GM21717 (cell line): ENCODE results near the gene NAA80.
"Not testable (repeated sequence)": the region's sequence is repeated elsewhere in the genome, so short reads cannot be mapped to it uniquely, and the experiment has no call there.

ENCODE experiments used
- ATAC-seq: cut with Tn5 transposase; IDR thresholded peaks from one replicate; pipeline ENCODE4 v1.9.1; 2021; ENCODE audit warnings: mild to moderate bottlenecking, moderate library complexity; ENCODE audit not compliant: unreplicated experiment

NAA80 gene

DNA sequence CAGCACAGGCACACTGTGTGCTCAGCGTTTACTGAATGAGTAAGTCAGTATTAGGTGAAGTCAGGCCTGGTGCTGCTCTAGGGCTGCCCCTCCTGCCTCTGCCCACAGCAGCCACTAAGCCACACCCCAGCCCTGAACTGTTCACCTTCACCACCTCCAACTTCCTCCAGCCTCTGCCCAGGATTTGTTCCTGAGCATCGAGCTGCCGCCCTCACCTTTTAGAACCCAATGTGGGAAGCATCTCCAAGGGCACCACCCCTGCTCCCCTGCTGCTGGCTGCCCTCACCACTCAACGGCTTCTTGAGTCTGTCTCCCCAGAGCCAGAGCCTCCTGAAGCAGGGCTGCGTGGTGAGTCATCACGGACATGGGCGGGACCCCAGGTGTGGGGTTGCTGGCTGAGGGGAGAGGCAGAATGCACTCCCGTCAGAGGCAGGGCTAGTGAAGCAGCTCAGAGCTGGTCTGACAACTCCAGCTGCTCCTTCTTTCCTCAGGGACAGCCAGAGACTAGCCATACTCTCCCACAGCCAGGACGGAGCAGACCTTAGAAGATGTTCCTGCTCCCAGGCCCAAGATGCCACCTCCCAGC, 17.5 kb upstream of the NAA80 start:
- ATAC-seq: no peak

DNA sequence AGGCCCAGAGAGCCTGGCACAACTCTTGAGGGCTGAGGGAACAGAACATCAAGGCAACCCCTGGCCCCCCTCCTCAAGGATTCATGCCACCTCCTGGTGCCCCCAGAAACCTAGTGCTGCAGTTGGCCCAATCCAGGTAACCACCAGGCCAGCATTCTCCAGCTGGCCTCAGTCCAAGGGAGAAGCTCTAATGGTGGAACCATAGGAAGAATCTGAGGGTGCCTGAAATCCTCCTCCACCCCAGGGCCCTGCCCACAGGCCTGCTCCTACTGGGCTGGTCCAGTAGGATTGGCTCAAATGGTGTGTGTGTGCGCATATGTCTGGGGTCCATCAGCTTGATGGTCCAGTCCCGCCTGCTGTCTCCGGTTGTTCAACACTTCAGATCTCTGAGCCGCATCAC, 15.6 kb upstream of the NAA80 start:
- no peak for ATAC-seq

DNA sequence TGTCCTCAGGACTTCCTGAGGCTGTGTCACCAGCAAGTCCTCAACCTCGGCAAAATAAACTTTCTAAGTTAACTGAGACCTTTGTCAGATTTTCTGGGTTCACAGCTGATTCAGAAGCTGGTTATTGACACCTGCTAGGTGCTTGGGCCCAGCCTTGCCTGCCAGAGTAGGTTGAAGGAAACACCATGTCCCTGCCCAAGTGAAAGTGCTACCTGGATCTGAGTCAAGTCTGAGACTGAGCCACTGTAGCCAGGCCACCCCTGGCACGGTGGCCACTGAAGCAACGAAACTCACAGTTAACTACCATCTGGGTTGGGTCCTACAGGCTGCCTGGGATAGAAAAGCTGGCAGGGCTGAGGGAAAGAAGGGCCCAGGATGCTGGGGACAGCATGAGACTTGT, 15.1 kb upstream of the NAA80 start:
- no peak for ATAC-seq

DNA sequence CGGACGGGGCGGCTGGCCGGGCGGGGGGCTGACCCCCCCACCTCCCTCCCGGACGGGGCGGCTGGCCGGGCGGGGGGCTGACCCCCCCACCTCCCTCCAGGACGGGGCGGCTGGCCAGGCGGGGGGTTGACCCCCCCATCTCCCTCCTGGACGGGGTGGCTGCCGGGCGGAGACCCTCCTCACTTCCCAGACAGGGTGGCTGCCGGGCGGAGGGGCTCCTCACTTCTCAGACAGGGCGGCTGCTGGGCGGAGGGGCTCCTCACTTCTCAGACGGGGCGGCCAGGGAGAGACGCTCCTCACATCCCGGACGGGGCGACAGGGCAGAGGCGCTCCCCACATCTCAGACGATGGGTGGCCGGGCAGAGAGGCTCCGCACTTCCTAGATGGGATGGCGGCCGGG, 12.8 kb upstream of the NAA80 start:
- ATAC-seq: not testable (repeated sequence)

DNA sequence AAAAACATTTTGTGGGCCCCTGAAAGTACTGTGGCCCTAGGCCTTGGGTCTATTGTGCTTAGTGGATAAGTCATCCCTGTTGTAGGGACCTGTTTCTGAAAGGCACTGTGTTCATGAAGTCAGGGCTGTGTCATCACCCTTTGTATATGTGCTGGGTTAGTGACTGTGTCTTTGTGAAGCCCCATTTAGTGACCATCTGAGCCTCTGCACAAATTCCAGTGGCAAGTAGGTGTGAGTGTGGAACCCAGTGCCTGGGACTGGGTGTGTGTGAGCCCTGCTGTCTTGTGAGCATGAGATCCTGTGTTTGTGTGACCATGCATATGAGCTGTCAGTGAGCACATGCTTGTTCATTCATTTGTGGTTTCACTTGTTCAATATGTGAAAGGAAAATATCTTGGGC, 5.4 kb upstream of the NAA80 start:
- ATAC-seq: no peak

DNA sequence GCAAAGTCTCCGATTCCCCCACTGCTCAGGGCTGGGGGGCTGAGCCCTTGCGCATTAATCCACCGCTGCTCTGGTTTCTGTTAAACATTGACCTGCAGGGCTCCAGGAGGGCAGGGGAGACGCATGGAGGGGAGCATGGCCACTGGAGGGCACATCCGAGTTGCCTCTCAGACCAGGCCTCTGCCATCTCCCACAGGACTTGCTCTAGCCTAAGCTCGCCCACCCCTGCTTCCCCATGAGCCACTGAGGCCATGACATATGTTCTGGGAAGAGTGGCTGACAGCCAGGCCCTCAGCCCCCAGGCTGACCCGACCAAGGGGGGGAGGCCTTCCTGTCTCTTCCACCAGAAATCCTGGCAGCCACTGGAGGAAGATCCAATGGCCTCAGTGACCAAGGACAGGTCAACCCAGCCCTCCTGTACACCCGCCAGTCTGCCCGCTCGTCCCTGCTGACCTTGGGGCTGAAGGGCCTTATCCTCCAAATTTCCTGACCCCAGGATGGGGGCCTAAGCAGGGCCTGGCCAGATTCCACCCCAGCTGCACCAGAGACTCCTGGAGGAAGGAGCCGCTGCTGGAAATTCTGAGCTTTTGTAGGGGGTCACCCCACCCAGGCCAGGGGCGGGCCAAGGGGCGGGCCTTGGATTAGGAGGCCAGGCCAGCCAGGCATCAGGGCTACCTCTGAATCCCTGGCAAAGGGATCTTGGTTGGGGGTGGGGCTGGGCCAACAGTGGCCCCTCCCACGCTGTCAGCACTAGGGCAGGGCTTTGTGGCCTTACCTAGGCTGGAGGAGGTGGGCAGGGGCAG, 4.0 kb upstream of the NAA80 start, which contains the start of gene HYAL1:
Gene HYAL1, minus strand, starts transcription at position 562 of the 803 bp plus-strand sequence. CDS start 618 bp downstream, outside the sequence.
- ATAC-seq: no peak

DNA sequence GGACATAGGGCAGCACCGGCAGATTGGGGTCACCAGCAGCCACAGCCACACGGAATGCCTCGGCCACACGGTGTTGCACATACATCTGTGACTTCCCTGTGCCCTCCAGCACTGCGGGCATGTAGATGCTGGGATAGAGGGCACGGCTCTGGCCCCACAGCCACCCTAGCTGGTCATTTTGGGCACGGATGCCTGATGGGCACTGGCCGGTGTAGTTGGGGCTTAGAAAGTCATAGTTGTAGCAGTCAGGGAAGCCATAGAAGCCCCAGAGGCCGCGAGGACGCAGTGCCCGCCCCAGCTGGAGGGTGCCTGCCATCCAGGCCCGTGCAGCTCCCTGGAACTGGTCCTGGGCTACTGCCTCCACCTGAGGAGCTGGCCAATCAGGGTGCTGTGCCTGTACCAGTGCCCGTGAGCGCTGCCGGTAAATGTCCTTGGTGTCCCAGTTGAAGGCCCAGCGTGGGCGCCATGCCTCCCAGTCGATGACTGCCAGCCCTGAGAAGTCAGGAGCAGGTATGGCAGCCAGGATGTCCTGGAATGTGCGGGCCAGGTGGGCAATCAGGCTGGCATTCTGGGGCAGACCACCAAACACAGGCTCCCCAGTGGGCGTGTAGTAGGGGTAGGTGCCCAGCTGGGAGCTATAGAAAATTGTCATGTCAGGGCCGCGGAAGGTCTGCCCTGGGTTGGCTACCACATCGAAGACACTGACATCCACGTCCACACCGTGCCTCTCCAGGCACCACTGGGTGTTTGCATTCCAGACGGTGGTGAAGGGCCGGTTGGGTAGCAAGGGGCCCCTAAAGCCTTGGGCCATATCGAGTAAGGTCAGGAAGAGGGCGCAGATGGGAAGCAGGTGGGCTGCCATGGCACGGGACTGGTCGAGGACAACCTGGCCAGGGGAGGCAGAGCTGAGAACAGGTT, 3.1 kb upstream of the NAA80 start:
- ATAC-seq: no peak

DNA sequence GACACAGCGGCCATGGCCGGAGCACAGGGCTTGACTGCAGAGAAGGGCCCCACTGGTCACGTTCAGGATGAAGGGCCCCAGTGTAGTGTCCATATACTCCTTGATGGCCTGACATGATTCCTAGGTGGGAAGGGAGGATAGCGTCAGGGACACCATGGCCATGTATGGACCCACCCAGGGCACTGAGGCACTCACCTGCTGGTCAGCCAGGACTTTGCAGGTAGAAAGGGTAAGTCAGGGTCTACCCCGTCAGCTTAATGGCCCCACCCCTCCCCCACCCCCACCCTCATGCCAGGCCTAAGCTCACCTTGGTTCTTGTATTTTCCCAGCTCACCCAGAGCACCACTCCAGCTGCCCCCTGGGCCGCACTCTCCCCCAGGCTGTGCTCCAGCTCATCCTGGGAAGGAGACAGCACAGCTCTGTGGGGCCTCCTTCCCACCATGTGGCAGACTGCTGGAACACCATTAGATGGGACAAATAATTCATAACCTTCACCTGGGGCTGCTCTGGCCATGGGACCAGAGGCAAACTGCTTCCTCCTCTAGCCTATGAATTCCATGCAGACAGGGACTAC, 1.6 kb upstream of the NAA80 start:
- ATAC-seq: no peak

DNA sequence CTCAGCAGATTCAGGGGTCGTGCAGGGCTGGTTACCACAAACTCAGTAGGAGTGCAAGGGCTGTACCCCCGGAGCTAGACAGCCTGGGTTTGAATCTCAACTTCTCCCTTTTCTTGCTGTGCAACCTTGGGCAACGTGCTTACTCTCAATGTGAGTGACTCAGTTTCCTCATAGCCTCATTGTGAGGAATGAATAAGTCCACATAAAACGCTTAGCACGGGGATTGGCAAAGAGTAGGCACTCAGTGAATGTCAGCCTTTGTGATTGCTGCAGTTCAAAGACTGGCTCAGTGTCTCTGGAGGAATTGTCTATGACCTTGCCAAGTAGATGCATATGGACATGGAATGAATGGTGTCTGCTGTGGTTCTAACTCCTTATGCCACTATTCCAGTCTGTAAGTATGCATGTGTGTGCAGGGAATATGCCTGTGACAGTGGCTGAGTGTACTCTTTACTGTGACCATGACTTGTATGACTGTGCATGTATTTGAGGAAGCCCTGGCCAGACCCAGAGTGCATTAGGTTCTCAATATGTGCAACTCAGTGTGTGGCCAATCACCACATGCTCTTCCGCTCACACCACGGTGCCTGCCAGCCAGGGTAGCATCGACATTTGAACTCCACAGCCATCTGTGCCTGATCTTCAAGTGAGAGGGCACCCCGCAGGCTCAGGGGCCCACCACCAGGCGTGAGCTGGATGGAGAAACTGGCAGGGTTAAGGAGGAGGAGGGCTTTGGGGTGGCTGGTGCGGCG, 900 bp upstream of the NAA80 start:
- ATAC-seq: no peak

DNA sequence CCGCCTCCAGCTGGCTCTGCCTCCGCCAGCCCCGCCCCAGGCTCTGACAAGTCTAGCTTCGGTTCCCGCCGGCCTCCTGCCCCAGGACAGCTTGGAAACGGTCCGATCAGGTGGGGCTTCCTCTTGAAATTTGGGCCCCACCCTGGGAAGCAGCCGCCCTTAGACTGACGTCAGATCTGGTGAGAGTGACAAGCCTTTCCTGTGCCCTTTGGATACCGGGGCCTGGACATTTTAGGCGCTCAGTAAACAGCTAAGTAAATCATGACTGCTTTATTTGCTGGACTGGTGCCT, 378 bp upstream of the NAA80 start:
- ATAC-seq: no peak

DNA sequence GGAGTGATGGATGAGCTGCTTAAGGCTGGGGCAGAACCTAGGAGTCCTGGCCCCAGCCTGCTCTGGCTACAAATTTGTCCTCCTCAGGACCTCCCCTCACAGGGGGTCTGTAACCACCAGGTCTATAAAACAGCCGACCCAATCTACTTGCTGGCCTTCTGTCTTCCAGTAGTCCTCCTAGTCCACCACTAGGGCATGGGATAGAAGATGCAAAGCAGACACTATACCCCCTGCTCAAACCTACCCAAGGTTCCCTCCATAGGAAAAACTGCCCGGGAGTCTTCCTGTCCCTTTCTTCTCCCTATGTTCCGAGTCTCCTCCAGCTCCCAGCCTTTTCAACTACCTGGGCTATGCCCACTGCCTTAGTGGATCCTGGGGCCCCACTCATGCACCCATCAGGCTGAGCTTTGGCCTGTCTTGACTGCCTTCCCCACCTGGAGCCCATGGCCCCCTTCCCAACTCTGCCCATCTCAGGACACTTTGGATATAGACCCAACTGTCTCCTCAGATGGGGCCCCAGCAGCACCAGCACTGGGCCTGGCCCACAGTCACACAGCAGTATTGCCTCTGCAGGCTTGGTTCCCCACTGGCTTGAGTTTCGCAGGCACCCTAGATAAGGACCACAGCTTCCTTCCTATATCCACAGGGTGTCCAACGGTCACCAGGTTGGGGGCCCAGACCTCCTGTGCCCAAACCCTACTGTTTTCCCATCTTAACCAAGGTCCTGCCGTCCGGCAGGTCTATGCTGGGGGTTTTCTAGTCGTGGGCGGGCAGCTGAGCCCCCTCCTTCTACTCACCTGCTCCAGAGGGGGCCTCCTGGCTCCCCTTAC, 1.1 kb downstream of the NAA80 start:
- ATAC-seq: no peak

DNA sequence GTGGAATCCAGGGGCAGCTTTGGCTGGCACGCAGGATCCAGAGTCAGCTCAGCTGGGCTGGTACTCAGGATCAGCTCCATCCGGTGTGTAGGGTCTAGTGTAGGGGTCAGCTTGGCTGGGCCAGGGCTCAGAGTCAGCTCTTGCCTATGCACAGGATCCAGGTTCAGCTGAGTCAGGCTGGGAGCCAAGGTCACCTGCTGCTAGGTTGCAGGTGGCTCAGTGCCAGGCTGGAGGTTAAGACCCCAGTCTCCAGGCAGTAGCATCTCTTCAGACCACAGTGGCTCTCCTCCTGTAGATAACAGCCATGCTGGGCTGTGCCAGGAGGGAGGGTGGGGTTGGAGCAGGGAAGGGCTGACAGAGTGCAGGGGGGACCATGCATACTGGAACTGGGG, 1.8 kb downstream of the NAA80 start:
- no peak for ATAC-seq

DNA sequence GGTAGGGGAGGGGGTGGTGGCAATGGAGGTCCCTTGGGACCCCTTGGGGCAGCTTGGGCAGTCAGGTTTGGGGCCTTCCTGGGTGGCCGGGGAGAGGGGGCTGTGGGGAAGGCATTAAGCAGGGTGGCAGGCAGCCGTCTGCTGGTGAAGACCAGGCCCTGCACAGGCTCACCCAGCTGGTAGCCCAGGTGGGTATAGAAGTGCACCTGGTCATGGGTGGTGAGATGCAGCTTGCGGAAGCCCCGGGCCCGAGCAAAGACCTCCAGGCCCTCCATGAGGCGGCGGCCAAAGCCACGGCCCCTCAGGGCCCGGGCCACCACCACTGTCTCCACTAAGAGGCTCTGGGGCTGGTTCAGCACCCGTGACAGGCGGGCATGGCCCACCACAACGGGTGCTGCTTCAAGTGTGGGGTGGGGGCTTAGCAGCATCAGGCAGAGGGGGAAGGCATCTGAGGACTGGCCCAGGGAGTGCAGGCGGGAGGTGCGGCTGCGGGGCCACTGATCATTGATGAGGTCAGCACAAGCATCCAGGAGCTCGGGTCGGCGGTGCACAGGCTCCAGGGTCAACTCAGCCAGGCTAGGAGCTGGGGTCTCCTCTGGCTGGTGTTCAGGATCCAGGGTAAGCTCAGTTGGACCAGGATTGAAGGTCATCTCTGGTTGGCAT, 2.4 kb downstream of the NAA80 start:
- ATAC-seq: no peak

DNA sequence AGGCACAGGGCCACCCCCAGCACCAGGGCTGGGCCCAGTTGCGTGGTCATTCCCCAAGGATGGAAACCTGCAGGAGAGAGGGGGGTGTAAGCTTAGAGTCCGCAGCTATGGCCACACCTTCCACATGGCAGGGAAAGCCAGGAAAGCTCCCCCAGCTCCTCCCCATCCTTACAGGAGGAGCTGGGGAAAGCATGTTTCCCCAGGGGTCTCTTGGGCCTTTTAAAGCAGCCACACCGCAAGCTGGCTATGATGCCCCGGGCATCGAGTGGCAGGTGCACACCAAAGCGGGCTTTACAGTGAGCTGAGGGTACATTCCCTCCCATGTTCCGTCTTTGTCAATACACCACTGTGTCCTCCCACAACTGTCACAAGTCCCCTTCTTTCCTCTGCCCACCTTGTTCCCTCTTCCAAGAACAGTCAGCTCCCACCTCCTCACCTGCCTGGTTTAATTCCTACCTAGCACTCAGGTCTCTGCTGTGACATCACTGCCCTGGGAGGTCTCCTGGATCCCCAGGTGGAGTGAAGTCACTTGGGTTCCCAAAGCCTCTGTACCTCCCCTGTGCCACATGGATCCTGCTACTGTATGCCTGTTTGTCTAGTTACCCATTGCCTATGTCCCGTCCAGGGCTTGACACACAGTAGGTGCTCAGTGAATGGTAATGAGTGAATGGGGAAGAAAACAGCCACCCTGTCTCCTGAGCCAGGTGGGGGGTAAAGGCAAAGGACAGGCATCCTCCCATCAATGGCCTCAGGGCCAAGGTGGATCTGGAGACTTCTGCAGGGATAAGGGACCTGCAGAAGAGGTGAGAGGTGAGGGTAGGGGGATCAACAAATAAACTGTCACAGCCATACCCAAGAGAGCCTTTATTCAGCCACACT, 3.4 kb downstream of the NAA80 start:
- ATAC-seq: no peak

DNA sequence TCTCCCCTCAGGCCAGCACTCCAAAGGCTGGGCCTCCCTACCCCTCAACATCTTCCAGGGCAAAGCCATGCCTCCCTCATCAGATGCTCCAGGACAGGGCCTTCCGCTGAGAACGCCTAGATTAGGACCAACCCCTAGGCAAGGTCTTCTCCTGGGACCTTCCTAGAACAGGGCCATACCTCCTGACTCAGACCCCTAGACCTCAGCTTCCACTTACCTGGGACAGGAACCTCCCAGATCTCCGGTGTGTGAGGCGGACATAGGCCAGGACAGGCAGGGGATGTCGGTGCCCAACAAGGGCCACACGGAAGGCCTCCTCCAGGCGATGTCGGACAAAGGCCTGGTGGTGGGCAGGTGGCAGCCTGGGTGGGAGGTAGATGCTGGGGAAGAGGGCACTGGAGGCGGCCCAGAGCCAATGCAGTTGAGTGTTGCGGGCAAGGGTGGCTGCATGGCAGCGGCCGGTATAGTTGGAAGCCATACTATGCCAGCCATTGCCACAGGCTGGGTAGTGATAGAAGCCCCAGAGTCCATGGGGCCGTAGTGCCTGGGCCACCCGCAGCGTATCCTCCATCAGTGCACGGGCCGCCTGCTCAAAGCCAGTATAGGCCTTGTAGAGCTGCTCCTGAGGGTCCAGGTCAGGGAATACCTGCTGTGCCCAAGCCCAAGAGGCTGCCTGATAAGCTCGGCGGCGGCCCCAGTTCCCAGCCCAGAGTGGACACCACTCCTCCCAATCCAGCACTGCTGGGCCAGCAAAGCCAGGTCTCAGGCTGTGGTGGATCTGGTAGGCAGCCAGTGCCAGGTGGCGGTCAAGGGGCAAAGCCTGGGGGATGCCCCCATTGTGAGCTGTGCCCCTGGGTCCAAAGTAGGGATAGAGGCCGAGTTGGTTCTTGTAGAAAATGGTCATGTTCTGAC, 4.5 kb downstream of the NAA80 start:
- ATAC-seq: no peak

DNA sequence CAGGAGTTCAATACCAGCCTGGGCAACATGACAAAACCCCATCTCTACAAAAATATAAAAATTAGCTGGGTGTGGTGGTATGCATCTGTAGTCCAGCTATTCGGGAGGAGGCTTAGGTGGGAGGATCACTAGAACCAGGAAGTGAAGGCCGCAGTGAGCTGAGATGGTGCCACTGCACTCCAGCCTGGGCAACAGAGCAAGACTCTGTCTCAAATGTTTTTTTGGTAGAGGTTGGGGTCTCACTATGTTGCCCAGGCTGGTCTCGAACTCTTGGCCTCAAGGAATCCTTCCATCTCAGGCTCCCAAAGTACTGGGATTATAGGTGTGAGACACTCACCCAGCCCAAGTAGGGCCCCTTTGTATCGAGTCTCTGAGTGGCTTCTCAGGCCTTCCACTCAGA, 5.1 kb downstream of the NAA80 start:
- no peak for ATAC-seq

DNA sequence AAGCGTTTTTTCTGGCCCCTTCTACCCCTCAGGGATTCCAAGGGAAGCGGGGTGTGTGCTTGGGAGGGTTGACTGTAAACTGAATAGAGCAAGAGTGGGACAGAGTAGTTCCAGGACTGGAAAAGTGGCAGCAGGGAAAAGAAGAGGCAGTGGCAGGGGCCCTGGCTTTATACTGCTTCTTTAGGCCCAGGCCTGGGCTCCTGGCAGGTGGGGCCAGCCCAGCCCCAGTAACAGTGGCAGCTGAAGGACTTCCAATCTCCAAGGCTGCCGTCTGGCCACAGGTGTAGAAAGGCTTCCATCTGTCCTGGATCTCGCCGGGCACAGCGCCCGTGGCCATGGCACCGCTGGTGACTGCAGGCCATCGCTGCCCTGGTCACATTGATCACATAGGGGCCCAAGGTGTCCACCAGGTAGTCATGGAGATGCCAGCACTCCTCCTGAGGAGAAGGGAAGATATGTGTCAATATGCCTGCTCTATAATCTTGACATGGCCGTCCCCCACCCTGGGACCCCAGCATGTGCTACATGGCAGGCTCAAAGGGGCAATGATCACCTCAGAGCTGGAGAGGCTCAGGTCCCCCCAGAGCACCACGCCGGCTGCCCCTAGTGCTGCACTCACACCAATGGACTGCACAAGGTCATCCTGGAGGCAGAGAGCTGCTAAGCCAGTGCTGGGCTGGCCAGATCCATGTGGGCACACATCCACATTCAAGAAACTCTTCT, 6.0 kb downstream of the NAA80 start:
- ATAC-seq: no peak
